Measurements from ENCODE around the gene FAM13A.
"Not testable (repeated sequence)": the region's sequence is repeated elsewhere in the genome, so short reads cannot be mapped to it uniquely, and the experiment has no call there.

The FAM13A gene

DNA sequence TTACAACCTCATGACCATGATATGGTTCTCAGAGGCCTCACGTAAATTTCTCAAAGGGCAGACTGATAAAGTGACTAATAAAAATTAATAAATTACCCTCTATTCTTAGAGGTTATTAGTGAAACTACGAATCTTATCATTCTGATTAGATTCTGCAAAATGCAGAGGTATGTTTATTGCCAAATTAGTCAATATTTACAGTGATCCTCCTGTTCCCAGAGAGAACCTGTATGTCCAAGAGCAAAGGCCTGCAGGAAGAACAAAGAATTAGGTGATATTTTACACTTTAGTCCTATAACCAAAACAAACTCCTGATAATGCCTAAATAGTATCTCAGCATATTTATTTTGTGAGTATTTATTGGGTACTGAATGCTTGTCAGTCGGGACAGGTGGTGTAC, 58.1 kb downstream of the FAM13A start:
- CTCF ChIA-PET = no interaction called here

DNA sequence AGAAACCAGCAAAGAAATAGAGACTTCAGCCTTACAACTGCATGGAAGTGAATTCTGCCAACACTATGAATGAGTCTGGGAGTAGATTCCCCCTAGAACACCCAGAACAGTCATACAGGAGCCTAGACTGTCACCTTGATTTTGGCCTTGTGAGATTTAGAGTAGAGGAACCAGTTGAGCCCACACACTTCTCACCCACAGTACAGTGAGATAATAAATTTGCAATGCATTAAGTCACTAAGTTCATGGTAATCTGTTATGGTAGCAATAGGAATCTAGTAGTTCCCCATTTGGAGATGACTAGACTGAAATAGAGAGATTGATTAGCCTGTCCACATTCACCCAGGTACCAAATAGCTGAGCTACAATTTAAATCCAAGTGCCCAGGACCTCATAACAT, 59.0 kb downstream of the FAM13A start:
- H3K27ac ChIP-seq (ENCODE audit: extremely low read depth, low read depth, low read length) = no peak overlapping the region
- H3K36me3 ChIP-seq (ENCODE audit: control insufficient read depth in 2 of 2, insufficient read depth in 1 of 2, low read length in 2 of 2) = no peaks in the 10 kb centered on the region
- H3K4me1 ChIP-seq (ENCODE audit: control insufficient read depth, insufficient read depth, low read length) = peaks cover 20% of the 10 kb centered on the region
- H3K4me3 ChIP-seq (ENCODE audit: low read depth, low read length) = no peak overlapping the region
- TF ChIP-seq ZNF350 (tag by site-specific recombination; IDR thresholded peaks at IDR 0.05) (no peak), ZFHX2 (tag by site-specific recombination; conservative IDR thresholded peaks at IDR 0.05) (peak; percentile 32; the same call in 1 of the 2 replicates)
- ChIA-PET POLR2A (no interaction called here), CTCF (interaction anchor here (0.5 to 1.4 kb wide), 2 partner anchors 26 to 471 kb away, joined by 3 to 5 read pairs; no protein-coding TSS in a partner anchor)
- H3K9me3 ChIP-seq (ENCODE audit: control insufficient read depth, insufficient read depth, low read depth, low read length) = no peaks in the 10 kb centered on the region

More for the DNA sequence above, 58.1 kb downstream of the FAM13A start:
- Histone ChIP-seq H3K27ac (ENCODE audit: extremely low read depth, low read depth, low read length) (no peak overlapping the region), H3K4me1 (ENCODE audit: control insufficient read depth, insufficient read depth, low read length) (peaks cover 20% of the 10 kb centered on the region), H3K9me3 (ENCODE audit: control insufficient read depth, insufficient read depth, low read depth, low read length) (no peaks in the 10 kb centered on the region), H3K4me3 (ENCODE audit: low read depth, low read length) (no peak overlapping the region), H3K36me3 (ENCODE audit: control insufficient read depth in 2 of 2, insufficient read depth in 1 of 2, low read length in 2 of 2) (no peaks in the 10 kb centered on the region)
- TF ChIP-seq ZNF837 (tag by site-specific recombination; IDR thresholded peaks at IDR 0.05) (no peak), ZNF221 (tag by site-specific recombination; IDR thresholded peaks at IDR 0.05; ENCODE audit: borderline replicate concordance) (no peak), ZNF426 (tag by site-specific recombination; IDR thresholded peaks at IDR 0.05) (no peak), ZSCAN16 (tag by site-specific recombination; IDR thresholded peaks at IDR 0.05) (no peak), ZNF548 (tag by site-specific recombination; IDR thresholded peaks at IDR 0.05) (no peak), ZNF707 (tag by site-specific recombination; IDR thresholded peaks at IDR 0.05) (no peak), ZFP69B (tag by site-specific recombination; IDR thresholded peaks at IDR 0.05) (no peak), ZNF530 (tag by site-specific recombination; IDR thresholded peaks at IDR 0.05; ENCODE audit: low read depth) (no peak), ZNF777 (tag by site-specific recombination; IDR thresholded peaks at IDR 0.05; ENCODE audit: borderline replicate concordance) (no peak), ZBTB1 (tag by site-specific recombination; IDR thresholded peaks at IDR 0.05) (no peak), BCL11A (tag by site-specific recombination; IDR thresholded peaks at IDR 0.05; ENCODE audit: low read depth) (no peak), REPIN1 (tag by site-specific recombination; IDR thresholded peaks at IDR 0.05; ENCODE audit: low read depth) (no peak), ZNF341 (tag by site-specific recombination; IDR thresholded peaks at IDR 0.05; ENCODE audit: low read depth) (no peak), ZNF473 (tag by site-specific recombination; IDR thresholded peaks at IDR 0.05) (no peak), ZFP41 (tag by site-specific recombination; IDR thresholded peaks at IDR 0.05; ENCODE audit: borderline replicate concordance) (no peak)
- TF ChIP-seq, protein P1, sequence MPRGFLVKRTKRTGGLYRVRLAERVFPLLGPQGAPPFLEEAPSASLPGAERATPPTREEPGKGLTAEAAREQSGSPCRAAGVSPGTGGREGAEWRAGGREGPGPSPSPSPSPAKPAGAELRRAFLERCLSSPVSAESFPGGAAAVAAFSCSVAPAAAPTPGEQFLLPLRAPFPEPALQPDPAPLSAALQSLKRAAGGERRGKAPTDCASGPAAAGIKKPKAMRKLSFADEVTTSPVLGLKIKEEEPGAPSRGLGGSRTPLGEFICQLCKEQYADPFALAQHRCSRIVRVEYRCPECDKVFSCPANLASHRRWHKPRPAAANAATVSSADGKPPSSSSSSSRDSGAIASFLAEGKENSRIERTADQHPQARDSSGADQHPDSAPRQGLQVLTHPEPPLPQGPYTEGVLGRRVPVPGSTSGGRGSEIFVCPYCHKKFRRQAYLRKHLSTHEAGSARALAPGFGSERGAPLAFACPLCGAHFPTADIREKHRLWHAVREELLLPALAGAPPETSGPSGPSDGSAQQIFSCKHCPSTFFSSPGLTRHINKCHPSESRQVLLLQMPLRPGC (tag by site-specific recombination; IDR thresholded peaks at IDR 0.05) = no peak
- TF ChIP-seq, protein P2, sequence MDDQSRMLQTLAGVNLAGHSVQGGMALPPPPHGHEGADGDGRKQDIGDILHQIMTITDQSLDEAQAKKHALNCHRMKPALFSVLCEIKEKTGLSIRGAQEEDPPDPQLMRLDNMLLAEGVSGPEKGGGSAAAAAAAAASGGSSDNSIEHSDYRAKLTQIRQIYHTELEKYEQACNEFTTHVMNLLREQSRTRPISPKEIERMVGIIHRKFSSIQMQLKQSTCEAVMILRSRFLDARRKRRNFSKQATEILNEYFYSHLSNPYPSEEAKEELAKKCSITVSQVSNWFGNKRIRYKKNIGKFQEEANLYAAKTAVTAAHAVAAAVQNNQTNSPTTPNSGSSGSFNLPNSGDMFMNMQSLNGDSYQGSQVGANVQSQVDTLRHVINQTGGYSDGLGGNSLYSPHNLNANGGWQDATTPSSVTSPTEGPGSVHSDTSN (CRISPR knock-in tag; IDR thresholded peaks at IDR 0.05) = no peak
- TF ChIP-seq, protein P3, sequence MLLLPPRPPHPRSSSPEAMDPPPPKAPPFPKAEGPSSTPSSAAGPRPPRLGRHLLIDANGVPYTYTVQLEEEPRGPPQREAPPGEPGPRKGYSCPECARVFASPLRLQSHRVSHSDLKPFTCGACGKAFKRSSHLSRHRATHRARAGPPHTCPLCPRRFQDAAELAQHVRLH (tag by site-specific recombination; IDR thresholded peaks at IDR 0.05) = no peak
- POLR2A ChIA-PET = no interaction called here

DNA sequence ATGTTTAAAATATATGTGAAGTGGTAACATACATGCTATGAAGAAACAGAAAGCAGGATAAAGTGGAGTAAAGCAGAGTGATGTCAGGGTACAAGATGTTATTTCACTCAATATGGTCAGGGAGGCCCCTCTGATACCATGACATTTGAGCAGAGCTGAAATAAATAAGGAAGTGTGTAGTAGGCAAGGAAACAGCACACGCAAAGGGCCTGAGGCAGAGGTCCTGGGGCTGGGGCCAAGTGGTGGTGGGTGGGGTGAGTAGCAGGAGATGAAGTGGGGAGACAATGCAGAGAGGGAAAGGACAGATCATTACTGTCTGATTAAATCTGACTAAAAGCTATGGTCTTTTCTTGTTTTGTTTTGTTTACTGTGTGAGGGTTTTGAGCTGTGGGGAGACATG, 61.1 kb downstream of the FAM13A start:
- TF ChIP-seq ZNF623 (tag by site-specific recombination; IDR thresholded peaks at IDR 0.05) = peak; percentile 89
- TF ChIP-seq ZNF2 (tag by site-specific recombination; IDR thresholded peaks at IDR 0.05) = no peak

DNA sequence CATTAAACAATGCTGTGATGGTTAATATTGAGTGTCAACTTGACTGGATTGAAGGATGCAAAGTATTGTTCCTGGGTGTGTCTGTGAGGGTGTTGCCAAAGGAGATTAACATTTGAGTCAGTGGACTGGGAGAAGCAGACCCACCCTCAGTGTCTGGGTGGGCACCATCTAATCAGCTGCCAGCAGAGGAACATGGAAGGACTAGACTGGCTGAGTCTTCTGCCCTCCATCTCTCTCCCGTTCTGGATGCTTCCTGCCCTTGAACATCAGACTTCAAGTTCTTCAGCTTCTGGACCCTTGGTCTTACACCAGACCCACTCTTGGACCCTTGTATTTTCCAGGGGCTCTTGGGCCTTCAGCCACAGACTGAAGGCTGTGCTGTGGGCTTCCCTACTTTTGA, 61.7 kb downstream of the FAM13A start:
- POLR2A ChIA-PET; CTCF ChIA-PET; H3K36me3 ChIP-seq (ENCODE audit: control insufficient read depth in 2 of 2, insufficient read depth in 1 of 2, low read length in 2 of 2); H3K9me3 ChIP-seq (ENCODE audit: control insufficient read depth, insufficient read depth, low read depth, low read length); H3K4me3 ChIP-seq (ENCODE audit: low read depth, low read length); H3K27ac ChIP-seq (ENCODE audit: extremely low read depth, low read depth, low read length): not testable (repeated sequence)
- peaks cover 13% of the 10 kb centered on the region for H3K4me1 ChIP-seq (ENCODE audit: control insufficient read depth, insufficient read depth, low read length)

More for the DNA sequence above, 61.1 kb downstream of the FAM13A start:
- H3K27ac ChIP-seq (ENCODE audit: extremely low read depth, low read depth, low read length) = no peak overlapping the region
- no peaks in the 10 kb centered on the region for H3K36me3 ChIP-seq (ENCODE audit: control insufficient read depth in 2 of 2, insufficient read depth in 1 of 2, low read length in 2 of 2)
- CTCF ChIA-PET = no interaction called here
- peaks cover 17% of the 10 kb centered on the region for H3K4me1 ChIP-seq (ENCODE audit: control insufficient read depth, insufficient read depth, low read length)
- POLR2A ChIA-PET = no interaction called here
- no peaks in the 10 kb centered on the region for H3K9me3 ChIP-seq (ENCODE audit: control insufficient read depth, insufficient read depth, low read depth, low read length)
- H3K4me3 ChIP-seq (ENCODE audit: low read depth, low read length) = no peak overlapping the region
